Cardiac muscle cell (in vitro differentiated cells and primary cell): ENCODE data around the gene NKX1-1. TPM values are rescaled to one million over a fixed set of nuclear protein-coding genes. Genes with fewer than 3 reads are reported as not detected.

Experiments used
- DNase-seq, 2 donors: peaks; one replicate each; pipeline versions ENCODE4 v3.0.0 to v3.0.0-alpha.2; 2010 to 2017; ENCODE audit warnings: low read depth in 1 of 2, low spot score in 1 of 2
- H3K27ac ChIP-seq: fragments of 200-600 bp; sonication (generic); 2 replicates; pipeline ENCODE4 v1.5.1; 2016
- H3K27me3 ChIP-seq: fragments of 200-600 bp; sonication (generic); 2 replicates; pipeline ENCODE4 v1.6.0; 2016; ENCODE audit warnings: control low read depth
- H3K36me3 ChIP-seq: fragments of 200-600 bp; sonication (generic); 2 replicates; pipeline ENCODE4 v1.5.1; 2016; ENCODE audit warnings: control low read depth
- H3K4me1 ChIP-seq: fragments of 200-600 bp; sonication (generic); 2 replicates; pipeline ENCODE4 v1.8.1; 2017; ENCODE audit warnings: low read depth, mild to moderate bottlenecking, mixed run types
- H3K4me3 ChIP-seq: fragments of 200-600 bp; sonication (generic); 2 replicates; pipeline ENCODE4 v1.5.1; 2016; ENCODE audit warnings: mild to moderate bottlenecking
- H3K9me3 ChIP-seq: fragments of 200-600 bp; sonication (generic); 2 replicates; pipeline ENCODE4 v1.5.1; 2017; ENCODE audit warnings: low read depth, mild to moderate bottlenecking, control low read depth
- polyA plus RNA-seq: library from polyadenylated mRNA; unstranded; fragments of >200 nt; fragmentation: Nextera tagmentation; extraction: Ambion mirVana; gene quantifications from 2 replicates; pipeline ENCODE4 v1.2.1, GENCODE V29; 2016
- total RNA-seq: library from RNA; depleted of rRNA; stranded (reverse); fragments of >200 nt; gene quantifications from 2 replicates; pipeline ENCODE4 v1.2.3, GENCODE V29; 2016
- TF ChIP-seq, protein P1 (sequence below): IDR thresholded peaks from 2 replicates; pipeline ENCODE4 v1.5.1; 2012; ENCODE audit warnings: low read depth, mild to moderate bottlenecking, low read length

The NKX1-1 gene
- total and polyA plus RNA-seq, 2 experiments from 2014 or later, result not detected

- H3K27me3 ChIP-seq, result peaks cover 89% of the 10 kb centered on the region
- TF ChIP-seq, protein P1, sequence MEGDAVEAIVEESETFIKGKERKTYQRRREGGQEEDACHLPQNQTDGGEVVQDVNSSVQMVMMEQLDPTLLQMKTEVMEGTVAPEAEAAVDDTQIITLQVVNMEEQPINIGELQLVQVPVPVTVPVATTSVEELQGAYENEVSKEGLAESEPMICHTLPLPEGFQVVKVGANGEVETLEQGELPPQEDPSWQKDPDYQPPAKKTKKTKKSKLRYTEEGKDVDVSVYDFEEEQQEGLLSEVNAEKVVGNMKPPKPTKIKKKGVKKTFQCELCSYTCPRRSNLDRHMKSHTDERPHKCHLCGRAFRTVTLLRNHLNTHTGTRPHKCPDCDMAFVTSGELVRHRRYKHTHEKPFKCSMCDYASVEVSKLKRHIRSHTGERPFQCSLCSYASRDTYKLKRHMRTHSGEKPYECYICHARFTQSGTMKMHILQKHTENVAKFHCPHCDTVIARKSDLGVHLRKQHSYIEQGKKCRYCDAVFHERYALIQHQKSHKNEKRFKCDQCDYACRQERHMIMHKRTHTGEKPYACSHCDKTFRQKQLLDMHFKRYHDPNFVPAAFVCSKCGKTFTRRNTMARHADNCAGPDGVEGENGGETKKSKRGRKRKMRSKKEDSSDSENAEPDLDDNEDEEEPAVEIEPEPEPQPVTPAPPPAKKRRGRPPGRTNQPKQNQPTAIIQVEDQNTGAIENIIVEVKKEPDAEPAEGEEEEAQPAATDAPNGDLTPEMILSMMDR, result no peak
- no peaks in the 10 kb centered on the region for H3K9me3 ChIP-seq
- no peaks in the 10 kb centered on the region for H3K36me3 ChIP-seq
- DNase-seq, result no peak
- no peaks in the 10 kb centered on the region for H3K4me1 ChIP-seq
- no peak overlapping the region for H3K27ac ChIP-seq
- no peak overlapping the region for H3K4me3 ChIP-seq
Observed at GRCh38 chr4:1414831-1415680, 8.8 kb upstream of the NKX1-1 start.

GRCh38 chr4:1413687-1414479 is 7.6 kb upstream of the NKX1-1 start:
- no peak for DNase-seq
- H3K9me3 ChIP-seq, result no peaks in the 10 kb centered on the region
- peaks cover 94% of the 10 kb centered on the region for H3K27me3 ChIP-seq
- no peaks in the 10 kb centered on the region for H3K4me1 ChIP-seq
- no peak overlapping the region for H3K27ac ChIP-seq
- TF ChIP-seq, protein P1, result no peak
- no peak overlapping the region for H3K4me3 ChIP-seq
- no peaks in the 10 kb centered on the region for H3K36me3 ChIP-seq

DNA sequence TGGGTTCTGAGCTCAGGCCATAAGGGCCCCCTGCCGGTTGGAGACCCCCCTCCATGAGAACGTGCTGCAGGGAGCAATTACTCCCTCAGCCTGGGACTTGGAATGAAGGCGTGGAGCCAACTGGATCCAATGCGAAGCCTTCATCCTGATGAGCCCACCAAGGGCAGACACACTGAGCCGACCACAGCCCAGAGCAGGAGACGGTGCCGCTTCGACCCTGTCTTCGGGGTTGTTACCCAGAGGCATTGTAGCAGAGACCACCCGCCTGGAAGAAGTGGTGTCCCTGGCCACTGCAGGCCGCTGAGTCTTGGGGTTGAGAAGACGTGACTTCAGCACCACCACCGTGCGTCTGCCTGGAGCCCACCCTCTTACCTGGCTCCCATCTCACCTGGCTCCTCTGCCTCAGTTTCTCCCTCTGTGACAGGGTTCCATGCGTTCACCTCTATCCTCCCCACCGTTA is 7.0 kb upstream of the NKX1-1 start:
- H3K4me3 ChIP-seq, result no peak overlapping the region
- no peaks in the 10 kb centered on the region for H3K9me3 ChIP-seq
- no peaks in the 10 kb centered on the region for H3K36me3 ChIP-seq
- TF ChIP-seq, protein P1, result no peak
- H3K4me1 ChIP-seq, result no peaks in the 10 kb centered on the region
- peaks cover 95% of the 10 kb centered on the region for H3K27me3 ChIP-seq
- no peak overlapping the region for H3K27ac ChIP-seq
- no peak for DNase-seq

- DNase-seq, result no peak
Observed at GRCh38 chr4:1412376-1413203, 6.3 kb upstream of the NKX1-1 start.

More at GRCh38 chr4:1412376-1413203, 6.3 kb upstream of the NKX1-1 start:
- Histone ChIP-seq H3K9me3 (no peaks in the 10 kb centered on the region), H3K27ac (no peak overlapping the region), H3K36me3 (no peaks in the 10 kb centered on the region), H3K27me3 (peaks cover 95% of the 10 kb centered on the region), H3K4me1 (no peaks in the 10 kb centered on the region), H3K4me3 (no peak overlapping the region)
- TF ChIP-seq, protein P1, result no peak
